ENCODE measurements around the gene BRD7.
A peak's percentile ranks its signal among the peaks of the same experiment; 100 is the strongest.
"Not testable (repeated sequence)": the region's sequence is repeated elsewhere in the genome, so short reads cannot be mapped to it uniquely, and the experiment has no call there.

Gene BRD7

DNA sequence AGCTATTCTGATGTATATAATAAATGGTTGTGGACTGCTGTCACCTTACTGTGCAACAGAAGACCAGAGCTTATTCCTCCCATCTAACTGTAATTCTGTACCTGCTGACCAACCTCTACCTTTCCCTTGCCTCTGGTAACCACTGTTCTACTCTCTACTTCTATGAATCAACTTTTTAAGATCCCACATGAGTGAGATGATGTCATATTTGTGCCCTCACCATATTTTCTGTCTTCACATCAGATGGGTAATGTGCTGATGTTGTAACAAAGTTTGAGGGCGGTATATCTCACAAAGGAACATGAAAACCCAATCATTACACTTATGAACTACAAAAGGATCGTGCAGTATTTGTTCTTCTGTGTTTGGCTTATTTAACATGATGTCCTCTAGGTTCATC lies 16.8 kb downstream of the BRD7 start:
- Mint-ChIP-seq H3K36me3 (peaks cover 46% of the 10 kb centered on the region), H3K4me3 (no peak overlapping the region), H3K27me3 (no peaks in the 10 kb centered on the region), H3K4me1 (peaks cover 6% of the 10 kb centered on the region), H3K27ac (no peak overlapping the region), H3K9me3 (peaks cover 6% of the 10 kb centered on the region)
- ATAC-seq, result no peak

DNA sequence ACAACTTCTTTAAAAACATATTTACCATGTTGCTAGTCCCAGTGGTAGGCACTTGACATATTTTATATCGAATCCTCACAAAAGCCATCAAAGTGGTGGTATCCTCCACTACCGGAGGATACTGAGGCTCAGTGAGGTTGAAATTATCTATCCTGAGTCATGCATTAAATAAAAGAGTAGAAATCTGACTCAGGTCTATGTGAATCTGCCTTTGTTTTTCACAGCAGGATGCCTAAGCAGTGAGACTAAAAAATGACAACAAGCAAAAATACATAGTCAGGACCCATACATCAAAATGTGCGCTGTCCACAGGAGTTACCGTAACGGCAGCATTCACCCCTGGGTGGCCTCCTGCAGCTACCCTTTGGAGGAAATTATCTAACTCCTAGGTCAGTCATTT lies 17.7 kb downstream of the BRD7 start:
- peaks cover 6% of the 10 kb centered on the region for H3K9me3 Mint-ChIP-seq
- no peak overlapping the region for H3K4me3 Mint-ChIP-seq
- no peaks in the 10 kb centered on the region for H3K27me3 Mint-ChIP-seq
- H3K4me1 Mint-ChIP-seq, result peaks cover 9% of the 10 kb centered on the region
- ATAC-seq, result no peak
- H3K36me3 Mint-ChIP-seq, result peaks cover 53% of the 10 kb centered on the region
- peak overlapping the region; percentile 48 for H3K27ac Mint-ChIP-seq

- H3K27ac Mint-ChIP-seq, H3K27me3 Mint-ChIP-seq, H3K9me3 Mint-ChIP-seq, H3K4me1 Mint-ChIP-seq, ATAC-seq, H3K4me3 Mint-ChIP-seq: not testable (repeated sequence)
- H3K36me3 Mint-ChIP-seq, result peaks cover 68% of the 10 kb centered on the region
Observed at GRCh38 chr16:50345210-50345609, 23.6 kb downstream of the BRD7 start.

- ATAC-seq, H3K27ac Mint-ChIP-seq, H3K9me3 Mint-ChIP-seq, H3K27me3 Mint-ChIP-seq, H3K4me3 Mint-ChIP-seq, H3K4me1 Mint-ChIP-seq: not testable (repeated sequence)
- H3K36me3 Mint-ChIP-seq, result peaks cover 61% of the 10 kb centered on the region
Observed at GRCh38 chr16:50343566-50343965, 25.2 kb downstream of the BRD7 start.

DNA sequence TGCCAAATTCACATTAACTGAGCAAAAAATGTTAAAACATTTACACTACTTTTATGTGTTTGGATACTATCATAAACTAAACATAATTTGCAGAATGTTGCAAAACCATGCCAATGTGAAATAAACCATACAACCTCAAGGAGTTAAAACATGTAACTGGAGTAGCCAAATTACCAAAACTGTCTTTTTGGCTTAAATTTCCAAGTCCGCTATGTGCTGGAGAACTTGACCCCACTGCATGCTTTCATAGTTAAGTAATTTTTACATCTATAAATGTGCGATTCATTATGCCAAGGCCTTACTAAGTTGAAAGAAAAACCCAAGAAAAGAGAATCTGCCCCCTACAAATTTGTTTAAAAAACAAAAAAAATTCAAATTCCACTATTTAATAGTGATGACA lies 28.2 kb downstream of the BRD7 start:
- Mint-ChIP-seq H3K36me3 (peaks cover 44% of the 10 kb centered on the region), H3K27me3 (no peaks in the 10 kb centered on the region), H3K4me3 (no peak overlapping the region), H3K4me1 (peaks cover 12% of the 10 kb centered on the region), H3K9me3 (no peaks in the 10 kb centered on the region), H3K27ac (no peak overlapping the region)
- no peak for ATAC-seq

- Mint-ChIP-seq H3K4me1 (peaks cover 12% of the 10 kb centered on the region), H3K27ac (peak overlapping the region; percentile 5), H3K27me3 (no peaks in the 10 kb centered on the region), H3K4me3 (no peak overlapping the region), H3K9me3 (no peaks in the 10 kb centered on the region), H3K36me3 (peaks cover 41% of the 10 kb centered on the region)
- ATAC-seq, result no peak
Observed at GRCh38 chr16:50338371-50339231, 30.2 kb downstream of the BRD7 start.

- Mint-ChIP-seq H3K9me3 (no peaks in the 10 kb centered on the region), H3K27me3 (no peaks in the 10 kb centered on the region), H3K27ac (no peak overlapping the region), H3K4me1 (peaks cover 12% of the 10 kb centered on the region), H3K4me3 (no peak overlapping the region), H3K36me3 (peaks cover 44% of the 10 kb centered on the region)
- no peak for ATAC-seq
Observed at GRCh38 chr16:50336884-50337283, 31.9 kb downstream of the BRD7 start.

GRCh38 chr16:50335196-50335958 lies 33.4 kb downstream of the BRD7 start:
- Mint-ChIP-seq H3K36me3 (peaks cover 51% of the 10 kb centered on the region), H3K27me3 (no peaks in the 10 kb centered on the region), H3K4me1 (peaks cover 12% of the 10 kb centered on the region), H3K9me3 (no peaks in the 10 kb centered on the region), H3K27ac (peak overlapping the region; percentile 37), H3K4me3 (no peak overlapping the region)
- ATAC-seq, result peak; percentile 39

DNA sequence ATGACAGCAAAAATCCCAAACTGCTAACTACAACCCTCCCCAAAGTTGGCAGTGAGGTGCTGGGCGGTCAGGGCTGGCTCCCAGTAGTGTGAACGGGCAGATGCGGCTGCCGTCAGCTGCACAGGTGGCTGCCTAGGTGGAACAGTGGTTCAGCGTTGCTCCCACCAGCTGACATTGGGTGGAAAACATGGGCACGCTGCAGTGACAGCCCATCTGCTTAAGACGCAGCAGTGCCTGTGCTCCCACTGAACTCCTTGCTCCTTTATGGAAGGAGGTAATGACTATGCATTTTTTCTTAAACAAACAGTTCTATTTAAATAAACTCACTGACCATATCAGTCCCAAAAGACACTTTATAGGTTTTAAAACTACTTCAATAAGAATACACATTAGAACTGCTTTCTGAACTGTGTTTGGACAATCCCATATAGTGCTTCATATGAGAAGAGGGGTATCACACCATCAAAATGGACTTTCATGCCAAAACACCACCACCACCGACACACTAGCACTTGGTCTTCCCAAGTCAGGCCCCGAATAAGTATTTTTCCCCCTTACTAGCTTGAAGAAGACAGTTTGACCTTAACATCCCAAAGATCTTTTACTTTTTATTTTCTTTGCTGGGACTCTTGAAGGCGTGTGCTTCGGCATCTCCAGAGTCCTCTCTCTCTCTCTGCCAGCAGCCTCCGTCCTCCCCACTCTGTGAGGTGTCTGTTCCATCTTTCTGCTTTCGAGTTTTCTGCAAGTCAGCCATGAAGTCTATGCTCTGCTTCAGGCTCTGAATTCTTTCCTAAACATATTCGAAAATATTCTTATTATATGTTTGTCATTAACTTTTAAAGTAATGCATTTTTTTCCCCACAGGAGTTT lies 34.4 kb downstream of the BRD7 start:
- Mint-ChIP-seq H3K27me3 (no peaks in the 10 kb centered on the region), H3K4me1 (peaks cover 12% of the 10 kb centered on the region), H3K9me3 (no peaks in the 10 kb centered on the region), H3K4me3 (no peak overlapping the region), H3K27ac (peak overlapping the region; percentile 37), H3K36me3 (peaks cover 56% of the 10 kb centered on the region)
- ATAC-seq, result no peak

DNA sequence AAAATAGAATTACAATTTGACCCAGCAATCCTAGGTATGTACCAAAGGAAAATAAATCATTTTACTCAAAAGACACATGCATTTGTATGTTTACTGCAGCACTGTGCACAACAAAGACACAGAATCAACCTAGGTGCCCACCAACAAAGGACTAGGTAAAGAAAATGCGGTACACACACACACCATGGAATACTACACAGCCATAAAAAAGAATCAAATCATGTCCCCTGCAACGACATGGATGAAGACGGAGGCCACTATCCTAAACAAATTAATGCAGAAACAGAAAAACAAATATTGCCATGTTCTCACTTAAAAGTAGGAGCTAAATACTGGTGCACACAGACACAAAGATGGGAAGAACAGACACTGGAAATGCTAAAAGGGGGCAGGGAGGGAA lies 36.2 kb downstream of the BRD7 start:
- Mint-ChIP-seq H3K27me3 (no peaks in the 10 kb centered on the region), H3K36me3 (peaks cover 44% of the 10 kb centered on the region), H3K27ac (no peak overlapping the region), H3K4me3 (no peak overlapping the region), H3K4me1 (peaks cover 5% of the 10 kb centered on the region), H3K9me3 (no peaks in the 10 kb centered on the region)
- no peak for ATAC-seq

DNA sequence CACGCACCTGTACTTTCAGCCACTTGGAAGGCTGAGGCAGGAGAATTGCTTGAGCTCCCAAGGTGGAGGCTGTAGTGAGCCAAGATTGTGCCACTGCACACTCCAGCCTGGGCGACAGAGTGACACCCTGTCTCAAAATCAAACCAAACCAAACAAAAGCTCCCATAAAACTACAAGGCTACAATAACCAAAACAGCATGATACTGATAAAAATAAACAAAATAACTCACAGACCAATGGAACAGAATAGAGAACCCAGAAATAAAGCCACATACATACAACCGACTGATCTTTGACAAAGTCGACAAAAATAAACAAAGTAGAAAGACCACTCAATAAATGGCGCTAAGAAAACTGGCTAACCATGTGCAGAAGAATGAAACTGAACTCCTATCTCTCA lies 37.2 kb downstream of the BRD7 start:
- peaks cover 45% of the 10 kb centered on the region for H3K36me3 Mint-ChIP-seq
- H3K4me1 Mint-ChIP-seq, result peaks cover 11% of the 10 kb centered on the region
- no peaks in the 10 kb centered on the region for H3K27me3 Mint-ChIP-seq
- H3K27ac Mint-ChIP-seq, result no peak overlapping the region
- H3K9me3 Mint-ChIP-seq, result no peaks in the 10 kb centered on the region
- no peak overlapping the region for H3K4me3 Mint-ChIP-seq
- no peak for ATAC-seq

DNA sequence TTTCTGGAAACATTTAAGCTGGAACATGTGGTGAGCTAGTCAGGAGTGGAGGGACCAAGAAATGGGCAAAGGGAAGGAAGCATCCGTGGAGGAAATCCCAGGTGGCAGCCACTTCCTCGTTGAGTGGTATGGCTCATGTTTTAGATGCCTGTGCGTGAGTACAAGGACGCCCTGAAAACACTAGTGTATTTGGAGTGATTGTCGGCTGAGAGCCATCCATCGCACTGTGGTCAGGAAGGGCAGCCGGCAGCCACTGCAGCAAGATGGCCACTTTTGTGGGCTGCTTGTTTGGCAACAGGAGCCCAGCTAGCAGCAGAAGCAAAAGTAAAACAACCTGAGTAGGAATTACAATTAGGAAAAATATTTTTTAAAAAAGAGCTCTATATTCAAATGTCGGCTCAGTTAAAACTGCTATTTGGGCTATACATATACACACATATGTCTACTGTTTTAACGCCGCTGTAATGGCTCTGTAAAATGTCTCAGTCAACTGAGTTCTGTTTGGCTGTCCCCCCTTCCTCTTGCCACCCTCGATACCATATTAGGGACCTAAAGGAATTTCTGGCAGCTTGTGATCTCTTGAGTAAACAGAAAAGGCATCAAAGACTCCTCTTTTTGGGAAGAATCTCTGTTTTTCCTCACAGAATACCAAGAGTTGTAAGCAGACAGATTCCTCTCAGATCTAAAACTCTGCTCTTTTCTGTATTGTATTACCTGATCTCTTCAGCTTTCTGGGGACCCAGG lies 39.2 kb downstream of the BRD7 start:
- H3K9me3 Mint-ChIP-seq, result no peaks in the 10 kb centered on the region
- peaks cover 47% of the 10 kb centered on the region for H3K36me3 Mint-ChIP-seq
- ATAC-seq, result no peak
- H3K27ac Mint-ChIP-seq, result no peak overlapping the region
- H3K4me3 Mint-ChIP-seq, result no peak overlapping the region
- H3K4me1 Mint-ChIP-seq, result peaks cover 12% of the 10 kb centered on the region
- no peaks in the 10 kb centered on the region for H3K27me3 Mint-ChIP-seq

GRCh38 chr16:50326835-50327465 lies 41.8 kb downstream of the BRD7 start:
- no peaks in the 10 kb centered on the region for H3K9me3 Mint-ChIP-seq
- peak overlapping the region; percentile 54 for H3K27ac Mint-ChIP-seq
- peak; percentile 73 for ATAC-seq
- no peaks in the 10 kb centered on the region for H3K27me3 Mint-ChIP-seq
- H3K36me3 Mint-ChIP-seq, result peaks cover 37% of the 10 kb centered on the region
- H3K4me3 Mint-ChIP-seq, result no peak overlapping the region
- H3K4me1 Mint-ChIP-seq, result peaks cover 20% of the 10 kb centered on the region

DNA sequence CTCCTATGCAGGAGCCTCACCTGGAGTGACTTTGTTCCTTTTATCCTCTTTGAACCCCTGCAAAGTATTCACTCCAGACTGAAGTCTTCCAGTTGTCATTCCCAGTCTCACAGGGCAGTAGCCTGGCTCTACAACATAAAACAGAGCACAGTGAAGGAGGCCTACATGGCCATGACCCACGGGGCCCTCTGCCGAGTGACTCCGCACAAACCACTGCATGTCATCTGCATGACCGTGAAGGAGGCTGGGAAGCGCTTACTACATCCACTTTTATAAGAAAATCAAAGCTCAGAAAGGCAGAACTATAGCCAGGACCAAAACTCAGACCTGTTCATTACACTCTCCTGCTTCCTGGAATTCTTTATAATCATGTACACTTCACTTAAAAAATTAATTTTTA lies 42.5 kb downstream of the BRD7 start:
- H3K4me3 Mint-ChIP-seq, result no peak overlapping the region
- H3K4me1 Mint-ChIP-seq, result peaks cover 20% of the 10 kb centered on the region
- H3K9me3 Mint-ChIP-seq, result no peaks in the 10 kb centered on the region
- peaks cover 36% of the 10 kb centered on the region for H3K36me3 Mint-ChIP-seq
- peak overlapping the region; percentile 54 for H3K27ac Mint-ChIP-seq
- no peak for ATAC-seq
- no peaks in the 10 kb centered on the region for H3K27me3 Mint-ChIP-seq
